HG03571 (cell line): ENCODE results near the gene ATP6V0C.

Source experiments
- ATAC-seq: cut with Tn5 transposase; IDR thresholded peaks from one replicate; pipeline ENCODE4 v1.9.1; 2021; ENCODE audit not compliant: unreplicated experiment

ATP6V0C gene

DNA sequence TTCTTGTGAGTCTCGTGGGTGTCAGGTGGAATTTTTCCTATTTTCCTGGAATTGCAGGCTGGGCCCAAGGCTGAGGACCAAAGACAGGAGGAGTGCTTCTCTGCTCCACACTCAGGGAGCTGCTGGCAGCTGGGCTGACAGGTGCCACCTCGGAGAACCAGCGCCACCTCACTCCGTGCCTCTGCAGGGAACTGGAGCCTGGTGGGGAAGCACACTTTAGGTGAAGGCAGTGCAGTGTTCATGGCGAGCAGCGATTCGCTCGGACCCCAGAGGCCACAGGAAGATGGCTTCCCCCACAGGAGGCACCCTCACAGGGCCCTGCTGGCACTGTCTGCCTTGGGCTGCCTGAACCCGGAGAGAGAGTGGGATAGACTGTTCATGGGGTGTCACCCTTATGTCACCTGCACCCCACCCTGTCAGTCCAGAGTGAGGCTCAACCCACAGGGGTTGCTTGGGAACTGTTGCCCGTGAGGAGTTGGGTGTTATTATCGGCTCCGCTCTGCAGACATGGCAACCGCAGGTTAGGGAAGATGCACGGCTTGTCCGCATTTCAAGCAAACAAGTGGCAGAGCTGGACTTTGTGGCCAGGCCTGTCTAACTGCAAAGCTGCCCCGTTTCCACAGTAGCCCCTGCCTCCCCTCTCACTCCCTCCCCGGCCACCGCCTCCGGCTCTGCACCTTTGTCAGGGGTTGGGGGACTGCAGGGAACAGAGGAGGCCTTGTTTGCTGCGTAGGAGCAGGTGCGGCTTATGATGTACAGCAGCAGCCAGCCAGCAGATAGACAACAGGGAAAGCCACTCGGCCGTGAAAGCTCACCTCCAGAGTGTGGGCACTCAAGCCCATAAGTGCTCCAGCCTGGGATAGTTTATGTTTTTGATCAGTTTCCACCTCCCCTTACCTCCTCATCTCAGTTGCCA, 23.3 kb upstream of the ATP6V0C start:
- no peak for ATAC-seq

GRCh38 chr16:2492292-2492691, 21.5 kb upstream of the ATP6V0C start:
- ATAC-seq = no peak

GRCh38 chr16:2493605-2494004, 20.1 kb upstream of the ATP6V0C start:
- ATAC-seq = no peak

DNA sequence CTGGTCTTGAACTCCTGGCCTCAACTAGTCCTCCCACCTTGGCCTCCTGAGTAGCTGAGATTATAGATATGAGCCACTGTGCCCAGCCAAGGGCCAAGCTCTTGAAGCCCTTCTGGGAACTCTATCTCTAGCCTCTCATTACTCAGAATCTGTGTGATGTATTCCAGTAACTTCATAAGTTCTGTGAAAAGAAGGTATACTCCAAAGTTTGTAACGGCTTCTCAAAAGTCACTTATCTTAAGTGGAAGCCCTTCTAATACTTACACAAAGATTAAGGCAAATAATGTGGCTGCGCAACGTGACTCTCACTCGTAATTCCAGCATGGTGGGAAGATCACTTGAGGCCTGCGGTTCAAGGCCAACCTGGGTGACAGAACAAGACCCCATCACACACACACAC, 19.1 kb upstream of the ATP6V0C start:
- ATAC-seq = no peak

- ATAC-seq = no peak
These were observed 18.7 kb upstream of the ATP6V0C start for GRCh38 chr16:2495041-2495440.

DNA sequence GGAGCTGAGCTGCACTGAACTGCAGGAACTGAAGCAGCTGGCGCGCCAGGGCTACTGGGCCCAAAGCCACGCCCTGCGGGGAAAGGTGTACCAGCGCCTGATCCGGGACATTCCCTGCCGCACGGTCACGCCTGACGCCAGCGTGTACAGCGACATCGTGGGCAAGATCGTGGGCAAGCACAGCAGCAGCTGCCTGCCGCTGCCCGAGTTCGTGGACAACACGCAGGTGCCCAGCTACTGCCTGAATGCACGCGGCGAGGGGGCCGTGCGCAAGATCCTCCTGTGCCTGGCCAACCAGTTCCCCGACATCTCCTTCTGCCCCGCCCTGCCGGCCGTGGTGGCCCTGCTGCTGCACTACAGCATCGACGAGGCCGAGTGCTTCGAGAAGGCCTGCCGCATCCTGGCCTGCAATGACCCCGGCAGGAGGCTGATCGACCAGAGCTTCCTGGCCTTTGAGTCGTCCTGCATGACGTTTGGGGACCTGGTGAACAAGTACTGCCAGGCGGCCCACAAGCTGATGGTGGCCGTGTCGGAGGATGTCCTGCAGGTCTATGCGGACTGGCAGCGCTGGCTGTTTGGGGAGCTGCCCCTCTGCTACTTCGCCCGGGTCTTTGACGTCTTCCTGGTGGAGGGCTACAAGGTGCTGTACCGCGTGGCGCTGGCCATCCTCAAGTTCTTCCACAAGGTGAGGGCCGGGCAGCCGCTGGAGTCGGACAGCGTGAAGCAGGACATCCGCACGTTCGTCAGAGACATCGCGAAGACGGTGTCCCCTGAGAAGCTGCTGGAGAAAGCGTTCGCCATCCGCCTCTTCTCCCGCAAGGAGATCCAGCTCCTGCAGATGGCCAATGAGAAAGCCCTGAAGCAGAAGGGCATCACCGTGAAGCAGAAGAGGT, 17.3 kb upstream of the ATP6V0C start:
- no peak for ATAC-seq

DNA sequence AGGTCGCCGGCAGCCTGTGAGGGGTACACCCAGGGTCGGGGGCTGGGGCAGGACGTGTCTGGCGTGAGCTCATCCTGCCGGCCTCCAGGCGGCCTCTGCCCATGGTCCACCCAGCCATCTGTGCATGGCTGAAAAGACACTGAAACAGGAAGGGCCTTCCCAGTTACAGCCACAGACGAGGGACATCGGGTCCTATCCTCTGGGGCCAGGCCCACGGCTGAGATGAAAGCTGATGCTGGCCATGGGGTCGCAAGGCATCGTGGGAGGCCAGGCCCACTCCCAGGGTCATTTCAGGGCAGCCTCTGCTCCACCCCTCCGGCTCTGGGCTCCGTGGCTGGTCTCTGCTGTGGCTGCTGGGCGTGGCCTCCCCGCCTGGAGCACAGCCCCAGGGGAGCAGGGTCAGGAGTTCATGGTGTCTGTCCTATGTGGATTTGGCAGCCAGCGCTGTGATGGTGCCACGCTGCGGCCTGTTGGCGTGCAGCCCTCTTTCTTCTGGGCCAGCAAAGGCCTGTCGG, 16.6 kb upstream of the ATP6V0C start:
- ATAC-seq = no peak

GRCh38 chr16:2497695-2498484, 15.9 kb upstream of the ATP6V0C start:
- no peak for ATAC-seq

GRCh38 chr16:2498531-2499253, 15.1 kb upstream of the ATP6V0C start:
- no peak for ATAC-seq

GRCh38 chr16:2499454-2499853, 14.3 kb upstream of the ATP6V0C start:
- no peak for ATAC-seq

DNA sequence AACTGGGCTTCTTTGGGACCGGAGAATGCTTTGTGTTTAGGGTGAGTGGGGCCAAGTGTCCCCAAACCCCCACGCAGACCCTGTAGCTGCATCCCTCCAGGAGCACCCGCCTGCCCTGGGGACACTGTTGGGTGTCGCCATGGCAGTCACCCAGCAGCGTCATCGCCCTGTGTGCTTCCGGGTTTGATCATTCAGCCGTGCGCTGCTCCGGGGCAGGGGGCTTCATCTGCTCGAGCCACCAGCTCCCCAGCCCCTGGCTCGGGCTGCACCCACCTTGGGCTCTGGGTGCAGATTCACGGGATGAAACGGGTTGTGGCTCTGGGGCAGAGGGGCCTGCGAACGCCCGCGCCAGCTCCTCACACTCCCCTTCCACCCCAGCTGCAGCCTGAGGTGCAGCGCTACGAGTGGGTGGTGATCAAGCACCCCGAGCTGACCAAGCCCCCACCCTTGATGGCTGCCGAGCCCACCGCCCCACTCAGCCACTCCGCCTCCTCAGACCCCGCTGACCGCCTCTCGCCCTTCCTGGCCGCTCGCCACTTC, 13.8 kb upstream of the ATP6V0C start:
- ATAC-seq = no peak

GRCh38 chr16:2500430-2500917, 13.3 kb upstream of the ATP6V0C start:
- no peak for ATAC-seq

- no peak for ATAC-seq
These were observed 12.6 kb upstream of the ATP6V0C start for GRCh38 chr16:2500918-2501750.

GRCh38 chr16:2501946-2502895, 11.5 kb upstream of the ATP6V0C start:
- no peak for ATAC-seq

DNA sequence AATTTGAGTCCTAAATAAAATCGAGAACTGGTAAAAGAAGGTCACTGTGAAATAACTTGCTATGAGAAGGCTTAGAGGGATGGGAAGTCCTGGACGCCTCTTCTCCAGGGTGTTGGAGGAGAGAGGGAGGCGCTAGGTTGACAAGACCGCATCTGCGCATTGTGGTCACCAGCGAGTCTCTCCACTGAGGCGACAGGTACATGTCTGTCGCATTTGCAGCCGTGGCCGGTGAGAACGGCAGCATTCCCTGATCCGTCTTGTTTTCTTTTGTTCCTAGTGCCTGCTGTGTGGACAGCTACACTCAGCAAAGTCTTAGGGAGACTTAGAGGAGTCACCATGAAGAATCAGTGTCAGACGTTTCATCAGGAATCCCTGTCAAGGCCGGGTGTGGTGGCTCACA, 8.1 kb upstream of the ATP6V0C start:
- no peak for ATAC-seq

GRCh38 chr16:2507052-2507659, 6.6 kb upstream of the ATP6V0C start:
- ATAC-seq = peak; percentile 56

- ATAC-seq = no peak
These were observed 6.1 kb upstream of the ATP6V0C start for GRCh38 chr16:2507665-2508064.
